K562 (cell line): ENCODE data around the gene MINDY3. TPM values are rescaled to one million over a fixed set of nuclear protein-coding genes. Genes with fewer than 3 reads are reported as not detected.
"Not testable (repeated sequence)": the region's sequence is repeated elsewhere in the genome, so short reads cannot be mapped to it uniquely, and the experiment has no call there.

ENCODE experiments used
- ATAC-seq: fragments of 200-7000 bp; cut with Tn5 transposase; 3 replicates; pipeline ENCODE4 v1.9.1; 2020; ENCODE audit warnings: moderate library complexity
- BruUV-seq: library from RNA; stranded (reverse); fragments of 400-500 nt; replicated peaks from 2 replicates; lab custom pipeline; 2021; lab: Mats Ljungman, UMichigan
- CTCF ChIA-PET: fragments of 300-600 bp; formaldehyde crosslinking; extraction: SDS; loops from one replicate; lab custom pipeline; 2021; ENCODE audit warnings: low intra/inter-chr PET ratio; lab: Yijun Ruan, JAX
- POLR2A ChIA-PET: fragments of 300-600, 350-650 bp; sonication (Branson Sonifier 250); formaldehyde crosslinking; extraction: SDS; loops from one replicate; lab custom pipeline; 2021; ENCODE audit warnings: antibody characterized with exemption, inconsistent platforms; lab: Yijun Ruan, JAX
- DNase-seq, 4 experiments: peaks; one replicate each; pipeline versions ENCODE4 v3.0.0 to v3.0.0-alpha.2; 2011 to 2018; ENCODE audit warnings: low spot score in 3 of 4, mixed read lengths in 3 of 4; ENCODE audit errors: extremely low read depth in 1 of 4
- FAIRE-seq: peaks from 2 replicates; lab custom pipeline; 2011; peaks lifted over from hg19 to GRCh38; lab: Jason Lieb, UNC
- H2AFZ ChIP-seq: 2 replicates; pipeline ENCODE4 v1.6.0; 2011; ENCODE audit warnings: low read depth, low read length, control low read depth, inconsistent platforms
- H3K27ac ChIP-seq: fragments of 200-600 bp; 3 replicates; pipeline ENCODE4 v1.8.0; 2011; ENCODE audit warnings: low read depth, mild to moderate bottlenecking, control low read depth, inconsistent platforms, low read length, moderate library complexity, mixed read lengths; ENCODE audit errors: extremely low read depth
- H3K27me3 ChIP-seq, 2 experiments: fragments of 300-600 bp in 1 of 2; 2 replicates in 1 of 2; 3 replicates in 1 of 2; pipeline versions ENCODE4 v1.6.0 to v1.8.0; 2011; ENCODE audit warnings: inconsistent platforms in 2 of 2, low read length in 2 of 2, mild to moderate bottlenecking in 1 of 2, mixed read lengths in 1 of 2, moderate library complexity in 1 of 2; ENCODE audit not compliant: control insufficient read depth in 2 of 2, insufficient read depth in 2 of 2
- H3K36me3 ChIP-seq: fragments of 300-600 bp; 3 replicates; pipeline ENCODE4 v1.8.0; 2011; ENCODE audit warnings: mild to moderate bottlenecking, low read length, inconsistent platforms; ENCODE audit not compliant: control insufficient read depth, insufficient read depth
- H3K4me1 ChIP-seq, 2 experiments: fragments of 200-600 bp in 1 of 2; replicated peaks in 1 of 2; 2 replicates in 1 of 2; 3 replicates in 1 of 2; pipeline versions ENCODE4 v1.5.1 to v1.8.0; 2011; ENCODE audit warnings: inconsistent platforms in 2 of 2, low read length in 2 of 2, mild to moderate bottlenecking in 1 of 2, mixed read lengths in 1 of 2, moderate library complexity in 1 of 2; ENCODE audit not compliant: control insufficient read depth in 2 of 2, insufficient read depth in 2 of 2
- H3K4me2 ChIP-seq: 2 replicates; pipeline ENCODE4 v1.6.1; 2011; ENCODE audit warnings: low read length, control low read depth, inconsistent platforms, mixed read lengths; ENCODE audit not compliant: insufficient read depth
- H3K4me3 ChIP-seq: fragments of 200-600 bp; sonication (generic), shearing (Covaris generic); 2 replicates; pipeline ENCODE4 v1.5.1; 2016; ENCODE audit warnings: control low read depth, inconsistent platforms
- H3K79me2 ChIP-seq: fragments of 200-600 bp; 3 replicates; pipeline ENCODE4 v1.8.0; 2011; ENCODE audit warnings: low read length, inconsistent platforms; ENCODE audit not compliant: control insufficient read depth, insufficient read depth
- H3K9ac ChIP-seq, 2 experiments: 2 replicates each; pipeline versions ENCODE4 v1.6.0 to v1.6.1; 2011; ENCODE audit warnings: low read depth in 2 of 2, low read length in 2 of 2, control low read depth in 1 of 2, inconsistent platforms in 1 of 2, mild to moderate bottlenecking in 1 of 2, mixed read lengths in 1 of 2; ENCODE audit not compliant: insufficient read depth in 1 of 2
- H3K9me1 ChIP-seq: one replicate; pipeline ENCODE4 v1.6.0; 2011; ENCODE audit warnings: inconsistent platforms, mild to moderate bottlenecking, low read length, moderate library complexity; ENCODE audit not compliant: control insufficient read depth, insufficient read depth
- H3K9me3 ChIP-seq: replicated peaks from 2 replicates; pipeline ENCODE4 v1.5.1; 2011; ENCODE audit warnings: low read depth, low read length, inconsistent platforms; ENCODE audit not compliant: control insufficient read depth, insufficient read depth
- H4K20me1 ChIP-seq: replicated peaks from 2 replicates; pipeline ENCODE4 v1.6.1; 2011; ENCODE audit warnings: low read length, inconsistent platforms, mixed read lengths; ENCODE audit not compliant: control insufficient read depth, insufficient read depth
- FOXA3 ChIP-seq, 2 experiments: fragments of 450-650 bp in 1 of 2; sonication (generic) in 1 of 2; formaldehyde crosslinking; IDR thresholded peaks in 1 of 2; conservative IDR thresholded peaks in 1 of 2; 2 replicates each; pipeline versions ENCODE4 v1.4.0 to v1.8.0; 2020 to 2022; ENCODE audit warnings: mild to moderate bottlenecking in 2 of 2, missing genetic modification reagents in 1 of 2
- FUS ChIP-seq: fragments of 200-400 bp; formaldehyde crosslinking; optimal IDR thresholded peaks from 2 replicates; pipeline ENCODE3; 2017; ENCODE audit warnings: low read depth, low read length
- HNRNPUL1 ChIP-seq: fragments of 200-400 bp; formaldehyde crosslinking; IDR thresholded peaks from 2 replicates; pipeline ENCODE4 v1.6.1; 2017; ENCODE audit warnings: low read length
- IRF9 ChIP-seq: fragments of 450-650 bp; IDR thresholded peaks from 2 replicates; pipeline ENCODE4 v1.6.1; 2016; ENCODE audit warnings: missing biosample characterization, missing genetic modification characterization
- RBM39 ChIP-seq: fragments of 200-400 bp; formaldehyde crosslinking; optimal IDR thresholded peaks from 2 replicates; pipeline ENCODE3; 2018; ENCODE audit warnings: low read depth, low read length
- RFX7 ChIP-seq: fragments of 250-450 bp; sonication (Bioruptor Pico); IDR thresholded peaks from 2 replicates; pipeline ENCODE4 v1.5.1; 2021; ENCODE audit warnings: mild to moderate bottlenecking
- SP2 ChIP-seq: IDR thresholded peaks from 2 replicates; pipeline ENCODE4 v1.6.1; 2011; ENCODE audit warnings: mild to moderate bottlenecking, low read depth, low read length, moderate library complexity; ENCODE audit not compliant: poor library complexity, severe bottlenecking; ENCODE audit errors: extremely low read depth
- TEAD2 ChIP-seq: fragments of 450-650 bp; IDR thresholded peaks from 2 replicates; pipeline ENCODE4 v1.6.1; 2016; ENCODE audit warnings: missing genetic modification characterization, control low read depth, missing compliant biosample characterization
- THRA ChIP-seq: fragments of 450-650 bp; IDR thresholded peaks from 2 replicates; pipeline ENCODE4 v1.6.1; 2017; ENCODE audit warnings: mild to moderate bottlenecking, moderate library complexity
- ZFX ChIP-seq: sonication (generic); formaldehyde crosslinking; IDR thresholded peaks from 2 replicates; pipeline ENCODE4 v1.8.0; 2022; ENCODE audit warnings: mild to moderate bottlenecking, missing genetic modification reagents, moderate library complexity
- ZNF384 ChIP-seq: IDR thresholded peaks from 2 replicates; pipeline ENCODE4 v1.6.1; 2012; ENCODE audit warnings: low read depth, low read length, improper control_type of control experiment
- WGBS: fragments of 100-300 bp; shearing (Covaris generic); methylation state at CpG from one replicate; pipeline ENCODE4 v1.1.6; 2016; ENCODE audit warnings: low coverage, mixed read lengths; ENCODE audit not compliant: insufficient coverage; ENCODE audit errors: missing lambda C conversion rate; 5-methylcytosine and 5-hydroxymethylcytosine counted together
- in situ Hi-C: fragments of 300-500 bp; cut with MboI; formaldehyde crosslinking; loops from 4 replicates; pipeline ENCODE4 v1.15.0; 2018; ENCODE audit warnings: inconsistent platforms, mixed read lengths
- intact Hi-C: fragments of 100-400 bp; cut with micrococcal nuclease; formaldehyde crosslinking; loops from 2 replicates; pipeline ENCODE4 v1.14.2; 2022
- polyA plus RNA-seq, 8 experiments: library from polyadenylated mRNA; depleted of rRNA in 4 of 8; stranded (reverse) in 5 of 8; unstranded in 3 of 8; fragments of >200 nt; fragmentation: Nextera tagmentation in 2 of 8; fragmentation: Illumina TruSeq in 1 of 8; extraction: Ambion mirVana in 2 of 8; extraction: Trizol in 1 of 8; gene quantifications; 2 replicates each; pipeline versions ENCODE4 v1.2.1 to v1.2.3, GENCODE V29; 2011 to 2014; ENCODE audit warnings: inconsistent platforms in 1 of 8, missing spikeins in 1 of 8
- total RNA-seq, 7 experiments: library from RNA; depleted of rRNA in 6 of 7; stranded (reverse); fragments of >200 nt in 6 of 7; fragmentation: Illumina TruSeq in 2 of 7; extraction: Trizol in 2 of 7; gene quantifications; 2 replicates each; pipeline versions ENCODE4 v1.2.1 to v1.2.3, GENCODE V29; 2011 to 2021; ENCODE audit warnings: low replicate concordance in 1 of 7

MINDY3 gene
- total and polyA plus RNA-seq, 9 of the 15 experiments (the other 6 are each of a cell fraction or from before 2014, with no cell fraction given): 14.0 to 35.9 (median 23.6) TPM

- no peak for TF ChIP-seq HNRNPUL1
- TF ChIP-seq ZNF384: no peak
- no peak for TF ChIP-seq RBM39
- TF ChIP-seq SP2: no peak
- TF ChIP-seq FUS: no peak
- TF ChIP-seq THRA: no peak
- TF ChIP-seq IRF9 (tag): no peak
- TF ChIP-seq RFX7 (CRISPR knock-in tag): no peak
- TF ChIP-seq FOXA3 (CRISPR knock-in tag; conservative IDR thresholded peaks at IDR 0.05 in 1 of 2, IDR thresholded peaks at IDR 0.05 in 1 of 2): no peak
- no peak for TF ChIP-seq TEAD2 (tag)
- TF ChIP-seq ZFX: no peak
Observed at GRCh38 chr10:15775513-15775912, 84.8 kb downstream of the MINDY3 start (continued).

- H3K4me1 ChIP-seq, H3K4me2 ChIP-seq, in situ Hi-C loops, POLR2A ChIA-PET, DNase-seq, ATAC-seq, FAIRE-seq, H3K79me2 ChIP-seq, H3K9me1 ChIP-seq, BruUV-seq, H3K27me3 ChIP-seq, H3K27ac ChIP-seq, H3K9ac ChIP-seq, H3K9me3 ChIP-seq, CTCF ChIA-PET, H4K20me1 ChIP-seq, H3K4me3 ChIP-seq, H2AFZ ChIP-seq, intact Hi-C loops: not testable (repeated sequence)
- WGBS: 62% methylated on average over 4 of the region's 4 CpGs
- peaks cover 21% of the 10 kb centered on the region; the same call in 2 of the 3 replicates for H3K36me3 ChIP-seq
Observed at GRCh38 chr10:15774534-15774933, 85.8 kb downstream of the MINDY3 start.
